Neural progenitor cell (in vitro differentiated cells): ENCODE measurements around the gene CUBN.

Experiments
- CTCF ChIP-seq: fragments of 200-600 bp; sonication (generic); IDR thresholded peaks from 2 replicates; pipeline ENCODE4 v1.5.1; 2017; ENCODE audit warnings: antibody characterized with exemption, mild to moderate bottlenecking
- EZH2 ChIP-seq: fragments of 200-600 bp; sonication (generic); IDR thresholded peaks from 2 replicates; pipeline ENCODE4 v1.6.1; 2017; ENCODE audit warnings: antibody characterized with exemption, mild to moderate bottlenecking, moderate library complexity

GRCh38 chr10:17049195-17049594, 80.4 kb downstream of the CUBN start:
- TF ChIP-seq CTCF (no peak), EZH2 (no peak)
